NOMO-1 (cell line): ENCODE results near the gene LBH.

Experiments
- DNase-seq, 2 experiments: peaks; one replicate each; lab custom pipeline; 2025; ENCODE audit not compliant: unreplicated experiment in 2 of 2; lab: John Stamatoyannopoulos, UW

LBH gene

GRCh38 chr2:30298302-30298701 lies 67.0 kb downstream of the LBH start:
- no peak for DNase-seq

GRCh38 chr2:30300122-30300455 lies 68.8 kb downstream of the LBH start:
- no peak for DNase-seq

- no peak for DNase-seq
These were observed 69.3 kb downstream of the LBH start for GRCh38 chr2:30300456-30301221.

DNA sequence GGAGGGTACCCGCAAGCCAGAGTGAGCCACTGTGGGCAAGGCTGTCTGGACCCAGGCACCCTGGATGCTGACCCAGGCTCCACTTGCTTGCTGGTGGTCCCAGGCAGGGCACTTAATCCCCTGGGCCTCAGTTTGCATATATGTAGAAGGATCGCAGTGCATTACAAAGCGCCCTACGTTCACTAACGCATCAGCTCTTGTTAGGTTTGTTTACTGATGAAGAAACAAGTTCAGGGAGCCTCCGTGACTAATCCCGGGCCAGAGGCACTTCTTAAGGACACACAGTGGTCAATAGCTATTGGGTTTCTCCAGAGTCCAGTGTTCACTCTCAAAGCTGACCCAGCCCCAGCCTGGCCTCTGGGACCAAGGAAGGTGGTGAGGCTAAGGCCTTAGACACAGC lies 70.2 kb downstream of the LBH start:
- no peak for DNase-seq

DNA sequence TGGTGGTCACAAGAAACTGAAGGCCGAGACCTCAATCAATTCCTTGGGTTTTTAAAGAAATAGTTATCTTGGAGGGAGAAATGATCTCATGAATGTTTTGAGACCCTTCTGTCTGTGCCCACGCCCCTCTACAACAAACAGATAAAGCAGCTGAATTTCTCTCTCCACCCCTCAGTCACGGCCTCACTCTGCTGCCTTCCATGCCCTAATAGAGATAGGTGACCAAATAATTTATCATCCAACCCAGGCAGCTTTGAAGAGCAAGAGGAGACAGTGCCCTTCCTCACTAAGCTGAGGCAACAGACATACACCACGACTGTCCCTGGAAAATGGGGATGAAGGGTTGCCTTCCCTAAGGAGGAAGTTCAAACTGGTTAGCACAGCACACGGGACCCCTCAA lies 71.2 kb downstream of the LBH start:
- no peak for DNase-seq

- no peak for DNase-seq
These were observed 71.8 kb downstream of the LBH start for GRCh38 chr2:30303095-30303494.

- DNase-seq, result no peak
These were observed 73.9 kb downstream of the LBH start for GRCh38 chr2:30305235-30305634.

DNA sequence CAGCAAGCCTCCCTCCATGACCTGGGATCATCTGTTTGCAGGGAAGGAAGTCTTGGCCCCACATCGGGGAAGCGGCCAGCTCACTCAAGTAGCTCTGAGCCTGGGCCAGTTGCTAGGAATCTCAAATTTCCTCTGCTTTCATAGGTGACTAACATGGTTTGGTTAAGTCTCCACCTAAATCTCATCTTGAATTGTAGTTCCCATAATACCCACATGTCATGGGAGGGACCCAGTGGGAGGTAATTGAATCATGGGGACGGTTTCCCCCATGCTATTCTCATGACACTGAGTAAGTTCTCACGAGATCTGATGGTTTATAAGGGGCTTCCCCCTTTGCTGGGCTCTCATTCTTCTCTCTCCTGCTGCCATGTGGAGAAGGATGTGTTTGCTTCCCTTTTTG lies 75.2 kb downstream of the LBH start:
- DNase-seq, result no peak

DNA sequence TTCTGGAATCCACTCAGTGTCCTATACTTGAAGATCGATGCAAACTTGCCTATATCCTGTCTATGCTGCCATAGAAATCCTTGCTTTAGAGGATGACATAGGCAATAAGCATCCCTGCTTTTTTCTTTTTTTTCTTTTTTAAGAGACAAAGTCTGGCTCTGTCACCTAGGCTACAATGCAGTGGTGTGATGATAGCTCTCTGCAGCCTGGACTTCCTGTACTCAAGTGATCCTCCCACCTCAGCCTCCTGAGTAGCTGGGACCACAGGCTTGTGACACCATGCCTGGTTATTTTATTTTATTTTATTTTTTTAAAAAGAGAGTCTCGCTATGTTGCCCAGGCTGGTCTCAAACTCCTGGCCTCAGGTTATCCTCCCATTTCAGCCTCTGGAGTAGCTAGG lies 76.9 kb downstream of the LBH start:
- no peak for DNase-seq
